ENCODE data around the gene MYEOV. TPM values are rescaled to one million over a fixed set of nuclear protein-coding genes. Genes with fewer than 3 reads are reported as not detected.

Gene MYEOV
- not detected for total RNA-seq

DNA sequence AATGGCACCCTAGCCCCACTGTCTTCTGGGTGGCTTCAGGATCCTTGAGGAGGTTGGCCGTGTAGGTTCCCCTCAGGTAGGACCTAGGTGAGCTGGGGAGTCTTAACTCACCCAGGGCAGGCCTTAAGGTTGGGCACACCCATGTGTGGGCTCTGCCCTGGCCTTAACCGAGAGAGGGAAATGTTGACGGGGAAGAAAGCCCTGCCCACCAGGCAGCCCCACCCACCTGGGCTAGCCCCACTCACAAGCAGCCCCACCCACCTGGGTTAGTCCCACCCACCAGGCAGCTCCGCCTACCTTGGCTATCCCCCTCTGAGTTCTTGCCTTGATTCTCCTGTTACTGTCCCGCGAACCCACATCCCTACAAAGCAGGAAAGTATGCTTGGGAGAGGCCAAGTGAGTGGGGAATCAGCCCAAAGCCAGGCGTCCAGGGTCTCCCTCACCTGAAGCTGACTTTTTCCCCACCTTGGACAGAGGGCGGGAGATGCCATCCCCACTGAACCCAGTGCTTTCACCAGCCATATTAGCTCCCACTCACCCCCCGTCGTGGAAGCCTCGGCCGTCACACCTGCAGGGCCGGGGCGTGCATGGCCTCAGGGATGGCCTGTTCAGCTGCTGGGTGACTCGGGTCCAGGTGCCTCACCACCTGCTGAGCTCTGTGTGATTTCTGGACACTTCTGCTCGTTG is at the start of gene MYEOV:
Gene MYEOV, plus strand, starts transcription at position 337 of the 687 bp plus-strand sequence. CDS start 1,200 bp downstream, outside the sequence.

Other genes with a start within 250 kb of the MYEOV start
- gene TPCN2, start 245.2 kb upstream of the MYEOV start, total RNA-seq: 10.4 TPM
- 0.92 TPM for gene SMIM38, start 138.2 kb upstream of the MYEOV start, total RNA-seq
- gene LINC01488, start 187.5 kb downstream of the MYEOV start, total RNA-seq: not detected

All from diencephalon (tissue), 1 donor.